WI38 (cell line): ENCODE results near the gene FAM168A.

Experiments
- H3K4me3 ChIP-seq: 2 replicates; pipeline ENCODE4 v1.5.1; 2011; ENCODE audit warnings: low read depth, mild to moderate bottlenecking, control low read depth, low read length
- CTCF ChIP-seq: IDR thresholded peaks from 2 replicates; pipeline ENCODE4 v1.5.1; 2012; ENCODE audit warnings: low read depth, mild to moderate bottlenecking, control low read depth, low read length

The FAM168A gene

DNA sequence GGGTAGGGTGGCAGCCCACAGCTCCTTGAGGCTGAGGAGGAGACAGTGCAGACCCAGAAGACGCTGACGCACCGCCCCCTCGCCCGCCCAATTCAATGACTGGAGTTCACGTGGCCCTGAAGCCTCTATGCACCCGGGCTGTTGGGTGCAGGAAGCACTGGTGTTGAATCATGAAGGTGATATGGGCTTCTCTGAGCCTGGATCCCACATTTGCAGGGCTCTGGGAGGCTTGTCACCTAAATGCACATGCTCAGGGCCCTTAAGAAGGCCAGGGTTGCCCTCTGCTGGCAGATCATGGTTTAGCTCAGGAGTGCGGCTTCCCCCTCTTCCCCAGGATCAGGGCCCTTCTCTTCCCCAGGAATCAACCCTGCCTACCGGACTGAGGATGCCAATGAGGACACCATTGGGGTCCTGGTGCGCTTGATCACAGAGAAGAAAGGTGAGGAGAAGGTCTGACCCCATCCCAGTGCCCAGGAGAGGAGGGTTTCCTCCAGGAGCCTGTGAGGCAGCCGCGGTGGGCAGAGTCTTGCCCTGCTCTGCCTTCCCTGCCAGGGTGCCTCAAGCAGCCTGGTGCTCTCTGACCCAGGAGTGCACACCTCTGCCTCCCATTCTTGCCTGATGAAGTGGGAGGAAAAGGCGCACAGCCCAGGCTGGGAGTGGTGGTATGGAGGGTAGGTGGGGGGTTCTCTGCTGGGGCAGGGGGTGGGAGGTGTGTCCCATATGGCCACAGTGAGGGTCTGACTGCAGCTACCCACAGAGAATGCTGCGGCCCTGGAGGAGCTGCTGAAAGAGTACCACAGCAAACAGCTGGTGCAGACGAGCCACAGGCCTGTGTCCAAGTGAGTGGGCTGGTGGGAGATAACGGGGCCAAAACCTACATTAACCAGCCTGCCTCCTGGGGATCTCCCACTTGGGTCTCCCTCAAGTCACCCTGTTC lies 204.2 kb downstream of the FAM168A start:
- TF ChIP-seq CTCF, result peak; percentile 85

DNA sequence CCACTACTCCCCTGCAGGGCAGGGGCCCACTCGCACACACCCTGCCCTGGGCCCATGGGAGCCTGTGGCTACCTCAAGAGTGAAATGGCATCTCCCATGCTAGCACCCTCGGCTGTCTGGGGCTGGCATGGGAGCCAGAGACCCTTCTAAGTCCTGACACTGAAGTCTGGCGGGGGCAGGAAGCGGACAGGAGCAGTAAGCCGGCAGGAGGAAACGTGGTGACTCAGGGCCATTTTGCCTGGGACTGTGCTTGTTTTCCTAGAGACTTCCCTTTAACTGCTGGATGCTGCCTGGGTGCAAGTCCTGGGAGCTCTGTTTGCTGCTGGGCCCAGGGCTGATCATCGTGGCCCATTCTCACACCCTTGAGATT lies 204.9 kb downstream of the FAM168A start:
- H3K4me3 ChIP-seq, result no peak overlapping the region
- TF ChIP-seq CTCF, result no peak

More for the DNA sequence above, 204.2 kb downstream of the FAM168A start:
- H3K4me3 ChIP-seq, result no peak overlapping the region

DNA sequence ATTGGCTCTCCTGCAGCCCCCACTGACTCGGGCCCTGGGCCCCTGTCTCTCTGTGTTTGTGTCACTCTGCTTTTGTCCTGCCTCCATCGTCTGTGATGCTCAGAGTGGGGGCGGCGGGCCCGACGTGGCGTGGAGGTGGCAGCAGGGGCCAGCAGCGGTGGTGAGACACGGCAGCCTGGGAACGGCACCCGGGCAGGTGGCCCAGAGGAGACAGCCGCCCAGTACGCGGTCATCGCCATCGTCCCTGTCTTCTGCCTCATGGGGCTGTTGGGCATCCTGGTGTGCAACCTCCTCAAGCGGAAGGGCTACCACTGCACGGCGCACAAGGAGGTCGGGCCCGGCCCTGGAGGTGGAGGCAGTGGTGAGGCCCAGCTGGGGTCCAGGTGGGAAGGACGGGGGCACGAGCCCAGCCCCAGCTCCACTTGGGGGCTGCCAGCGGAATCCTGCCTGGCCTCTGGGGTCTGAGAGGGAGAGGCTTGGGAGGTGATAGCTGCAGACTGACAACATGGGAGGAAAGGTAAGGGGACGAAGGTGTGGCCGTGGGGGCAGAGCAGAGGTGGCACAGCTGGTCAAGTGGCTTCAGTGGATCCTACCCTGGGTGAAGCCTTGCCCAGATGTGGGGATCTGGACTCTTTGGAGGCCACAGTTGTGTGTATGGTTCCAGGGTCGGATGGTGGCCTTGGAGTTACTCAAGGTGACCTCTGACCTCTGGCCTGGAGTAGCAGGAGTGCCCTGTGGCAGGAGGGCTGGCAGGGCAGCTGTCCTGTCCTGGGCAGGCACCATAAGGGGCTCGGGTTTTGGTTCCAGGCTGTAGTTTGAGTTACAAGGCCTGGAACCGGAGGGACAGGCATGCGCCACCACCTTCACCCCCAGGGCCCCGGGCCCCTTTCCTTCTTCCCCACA lies 205.6 kb downstream of the FAM168A start:
- no peak for TF ChIP-seq CTCF
- no peak overlapping the region for H3K4me3 ChIP-seq

- no peak overlapping the region for H3K4me3 ChIP-seq
- TF ChIP-seq CTCF, result no peak
Measured at GRCh38 chr11:73391665-73392064, 206.2 kb downstream of the FAM168A start.

DNA sequence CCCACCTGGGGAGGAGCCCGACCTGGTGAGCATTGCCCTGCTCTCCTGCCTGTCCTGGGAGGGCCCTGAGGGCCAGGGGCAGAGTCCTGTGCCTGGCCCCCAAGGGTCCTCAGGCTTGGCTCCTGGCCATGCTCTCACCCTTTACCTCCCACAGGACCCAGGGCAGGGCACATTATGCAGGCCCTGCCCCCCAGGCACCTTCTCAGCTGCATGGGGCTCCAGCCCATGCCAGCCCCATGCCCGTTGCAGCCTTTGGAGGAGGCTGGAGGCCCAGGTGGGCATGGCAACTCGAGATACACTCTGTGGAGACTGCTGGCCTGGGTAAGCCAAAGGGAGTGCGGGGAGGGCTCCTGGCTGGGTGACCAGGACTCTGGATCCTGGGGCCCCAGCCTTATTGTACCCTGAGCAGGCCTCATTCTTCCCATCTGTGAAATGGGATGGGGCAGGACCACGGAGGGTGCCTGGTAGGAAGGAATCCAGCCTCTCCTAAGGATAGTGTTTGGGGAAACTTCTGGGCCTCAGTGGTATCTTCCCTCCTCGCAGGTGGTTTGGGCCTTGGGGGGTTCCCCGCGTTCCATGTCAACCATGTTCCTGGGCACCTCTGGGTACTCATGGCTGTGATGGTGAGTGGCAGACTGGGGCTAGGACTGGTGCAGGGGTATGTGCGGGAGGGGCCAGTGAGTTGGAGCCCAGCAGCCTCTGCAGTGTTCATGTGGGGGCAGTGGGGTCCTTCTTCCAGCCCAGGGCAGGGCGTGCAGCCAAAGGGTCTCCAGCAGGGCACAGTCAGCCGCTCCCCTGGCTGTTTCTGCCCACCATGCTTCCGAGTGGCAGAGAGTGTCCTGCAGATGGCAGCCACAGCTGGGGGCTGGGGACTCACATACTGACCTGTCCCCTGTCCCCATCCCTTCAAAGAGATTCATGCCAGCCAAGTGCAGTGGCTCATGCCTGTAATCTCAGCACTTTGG lies 207.0 kb downstream of the FAM168A start:
- H3K4me3 ChIP-seq, result no peak overlapping the region
- no peak for TF ChIP-seq CTCF

DNA sequence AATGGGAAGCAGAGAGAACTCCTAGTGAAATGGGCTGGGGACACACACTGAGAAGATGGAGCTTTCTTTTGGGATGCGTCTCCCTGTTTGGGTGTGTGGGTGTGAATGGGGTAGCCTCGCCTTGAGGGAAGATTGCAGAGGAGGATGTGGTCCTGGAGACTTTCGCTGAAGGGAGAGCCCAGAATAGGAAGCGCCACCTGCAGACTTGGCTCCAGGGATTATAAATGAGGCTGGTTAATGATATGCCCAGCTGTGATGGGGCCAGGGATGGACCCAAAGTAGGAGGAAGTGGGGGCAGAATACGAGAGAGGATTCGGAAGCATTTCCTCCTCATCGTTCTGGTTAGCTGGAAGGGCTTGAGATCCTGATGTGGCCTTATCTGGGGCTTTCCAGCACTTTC lies 208.0 kb downstream of the FAM168A start:
- TF ChIP-seq CTCF, result no peak
- H3K4me3 ChIP-seq, result no peak overlapping the region
